Transverse colon (tissue), 4 donors: ENCODE results near the gene SLC30A1. TPM values are rescaled to one million over a fixed set of nuclear protein-coding genes. Genes with fewer than 3 reads are reported as not detected.

Experiments
- DNase-seq: peaks from one replicate; pipeline ENCODE4 v3.0.0-alpha.2; 2019
- H3K27ac ChIP-seq, 4 donors: fragments of 200-600 bp; sonication (generic); 2 replicates each; pipeline ENCODE4 v1.5.1; 2016 to 2018; ENCODE audit warnings: inconsistent platforms in 4 of 4
- H3K27me3 ChIP-seq: fragments of 200-600 bp; sonication (generic); 2 replicates; pipeline ENCODE4 v1.5.1; 2017; ENCODE audit warnings: inconsistent platforms
- H3K36me3 ChIP-seq, 4 donors: fragments of 200-600 bp; sonication (generic); 2 replicates each; pipeline ENCODE4 v1.5.1; 2017 to 2019; ENCODE audit warnings: inconsistent platforms in 4 of 4
- H3K4me1 ChIP-seq, 4 donors: fragments of 200-600 bp; sonication (generic); 2 replicates each; pipeline ENCODE4 v1.5.1; 2017 to 2020; ENCODE audit warnings: inconsistent platforms in 4 of 4
- H3K4me3 ChIP-seq, 4 donors: fragments of 200-600 bp; sonication (generic); 1 replicate in 1 of 4; 2 replicates in 3 of 4; pipeline versions ENCODE4 v1.5.1 to v1.6.1; 2017 to 2019; ENCODE audit warnings: inconsistent platforms in 4 of 4
- H3K9me3 ChIP-seq, 2 donors: fragments of 200-600 bp; sonication (generic); 2 replicates each; pipeline ENCODE4 v1.5.1; 2017 to 2019; ENCODE audit warnings: inconsistent platforms in 2 of 2
- CTCF ChIP-seq, 5 experiments: fragments of 200-600 bp in 3 of 5; fragments of 450-650 bp in 2 of 5; sonication (generic) in 3 of 5; IDR thresholded peaks; 1 replicate in 2 of 5; 2 replicates in 3 of 5; pipeline ENCODE4 v1.5.1; 2016 to 2017; ENCODE audit warnings: antibody characterized with exemption in 5 of 5, inconsistent platforms in 3 of 5, mild to moderate bottlenecking in 2 of 5, moderate library complexity in 1 of 5
- EP300 ChIP-seq: sonication (generic); formaldehyde crosslinking; IDR thresholded peaks from one replicate; pipeline ENCODE4 v1.6.1; 2017; ENCODE audit warnings: antibody characterized with exemption, low read depth
- POLR2A ChIP-seq: fragments of 450-650 bp; IDR thresholded peaks from one replicate; pipeline ENCODE4 v1.6.1; 2016; ENCODE audit warnings: antibody characterized with exemption, mild to moderate bottlenecking, moderate library complexity
- POLR2AphosphoS5 ChIP-seq, 3 donors: sonication (generic); formaldehyde crosslinking; IDR thresholded peaks; one replicate each; pipeline ENCODE4 v1.6.1; 2016; ENCODE audit warnings: antibody characterized with exemption in 3 of 3
- WGBS, 2 donors: methylation state at CpG; one replicate each; pipeline ENCODE4 v1.1.5; 2018; ENCODE audit warnings: low coverage in 1 of 2; 5-methylcytosine and 5-hydroxymethylcytosine counted together
- in situ Hi-C, 4 donors: fragments of 200-750 bp; cut with MboI; loops; one replicate each; pipeline versions ENCODE4 v1.15.0 to v1.15.1; 2017; ENCODE audit warnings: low sequenced_read_pairs in 3 of 4, low pct_ligation_motif_present in 1 of 4, low pct_unique_long_range_greater_than_20kb in 1 of 4
- intact Hi-C: fragments of 100-400 bp; cut with DNase I; formaldehyde crosslinking; loops from one replicate; pipeline ENCODE4 v1.15.1; 2023; ENCODE audit warnings: low total_unique reads
- total RNA-seq, 4 donors: library from RNA; depleted of rRNA; stranded (reverse); fragments of >200 nt; gene quantifications; one replicate each; pipeline ENCODE4 v1.1.0, GENCODE V29; 2016

The SLC30A1 gene
- total RNA-seq, 4 donors from 2014 or later = 14.5 to 42.3 (median 26.0) TPM

- no peak for DNase-seq
- no peaks in the 10 kb centered on the region for H3K36me3 ChIP-seq
- 93% methylated on average over 2 to 7 of the region's 7 CpGs for WGBS, 2 donors
- H3K27ac ChIP-seq = no peak overlapping the region
- H3K9me3 ChIP-seq = no peaks in the 10 kb centered on the region
- intact Hi-C loops (no loop called here), in situ Hi-C loops (no loop called here)
- no peaks in the 10 kb centered on the region for H3K27me3 ChIP-seq
- no peaks in the 10 kb centered on the region for H3K4me1 ChIP-seq
- TF ChIP-seq CTCF (IDR thresholded peaks at IDR 0.05) (no peak), POLR2A (no peak), EP300 (no peak), POLR2AphosphoS5 (IDR thresholded peaks at IDR 0.05) (no peak)
- H3K4me3 ChIP-seq = no peak overlapping the region
Measured at GRCh38 chr1:211529011-211529410, 50.0 kb downstream of the SLC30A1 start.

- Histone ChIP-seq H3K27me3 (no peaks in the 10 kb centered on the region), H3K9me3 (no peaks in the 10 kb centered on the region), H3K4me1 (no peaks in the 10 kb centered on the region), H3K27ac (no peak overlapping the region), H3K4me3 (no peak overlapping the region), H3K36me3 (no peaks in the 10 kb centered on the region)
- in situ Hi-C loops (no loop called here), intact Hi-C loops (no loop called here)
- WGBS, 2 donors = 76% methylated on average over 5 of the region's 5 CpGs; no CpG with 5 or more reads in 1 of the 2 donors
- no peak for DNase-seq
- no peak for TF ChIP-seq POLR2A
Measured at GRCh38 chr1:211527888-211528287, 51.1 kb downstream of the SLC30A1 start.

GRCh38 chr1:211527006-211527405, 52.0 kb downstream of the SLC30A1 start:
- H3K36me3 ChIP-seq = no peaks in the 10 kb centered on the region
- in situ Hi-C loops (no loop called here), intact Hi-C loops (no loop called here)
- H3K4me1 ChIP-seq = no peaks in the 10 kb centered on the region
- H3K27ac ChIP-seq = no peak overlapping the region
- 78 to 100% methylated on average over 1 to 3 of the region's 3 CpGs for WGBS, 2 donors
- H3K9me3 ChIP-seq = no peaks in the 10 kb centered on the region
- DNase-seq = no peak
- H3K4me3 ChIP-seq = no peak overlapping the region
- no peaks in the 10 kb centered on the region for H3K27me3 ChIP-seq
- TF ChIP-seq POLR2A (no peak), POLR2AphosphoS5 (IDR thresholded peaks at IDR 0.05) (no peak), EP300 (no peak), CTCF (IDR thresholded peaks at IDR 0.05) (no peak)

GRCh38 chr1:211526101-211526500, 52.9 kb downstream of the SLC30A1 start:
- DNase-seq = no peak
- intact Hi-C loops (no loop called here), in situ Hi-C loops (no loop called here)
- TF ChIP-seq POLR2A = no peak
- no peak for TF ChIP-seq CTCF (IDR thresholded peaks at IDR 0.05)
- no peak for TF ChIP-seq POLR2AphosphoS5 (IDR thresholded peaks at IDR 0.05)
- TF ChIP-seq EP300 = no peak
- H3K4me3 ChIP-seq = no peak overlapping the region
- no peaks in the 10 kb centered on the region for H3K36me3 ChIP-seq
- H3K27me3 ChIP-seq = no peaks in the 10 kb centered on the region
- no peaks in the 10 kb centered on the region for H3K4me1 ChIP-seq
- 60 to 83% methylated on average over 1 of the region's 1 CpG for whole genome bisulfite sequencing, 2 donors
- no peak overlapping the region for H3K27ac ChIP-seq
- H3K9me3 ChIP-seq = no peaks in the 10 kb centered on the region

- no peak for DNase-seq
- in situ Hi-C loops (no loop called here), intact Hi-C loops (no loop called here)
- Histone ChIP-seq H3K27me3 (no peaks in the 10 kb centered on the region), H3K4me3 (no peak overlapping the region), H3K27ac (no peak overlapping the region), H3K9me3 (no peaks in the 10 kb centered on the region), H3K4me1 (no peaks in the 10 kb centered on the region), H3K36me3 (no peaks in the 10 kb centered on the region)
- TF ChIP-seq CTCF (IDR thresholded peaks at IDR 0.05) (no peak), POLR2A (no peak), EP300 (no peak), POLR2AphosphoS5 (IDR thresholded peaks at IDR 0.05) (no peak)
- WGBS, 2 donors = 93 to 95% methylated on average over 7 to 9 of the region's 9 CpGs
Measured at GRCh38 chr1:211525101-211525676, 53.8 kb downstream of the SLC30A1 start.
